Activated CD8-positive, alpha-beta memory T cell treated with anti-CD3 and anti-CD28 coated beads for 36 hours (primary cell): ENCODE measurements around the gene TNS4. TPM values are rescaled to one million over a fixed set of nuclear protein-coding genes. Genes with fewer than 3 reads are reported as not detected.

Source experiments
- CTCF ChIA-PET: fragments of 350-600 bp; sonication (Branson Sonifier 250); formaldehyde crosslinking; loops from one replicate; lab custom pipeline; 2021; ENCODE audit warnings: antibody characterized with exemption; lab: Charles Lee
- POLR2A ChIA-PET: fragments of 350-600 bp; sonication (Branson Sonifier 250); formaldehyde crosslinking; loops from one replicate; lab custom pipeline; 2021; ENCODE audit warnings: antibody characterized with exemption; lab: Charles Lee
- total RNA-seq, 2 experiments: library from RNA; stranded (reverse); gene quantifications; one replicate each; pipeline ENCODE4 v1.2.3, GENCODE V29; 2021

Gene TNS4
- total RNA-seq, 2 experiments from 2014 or later, result 4.7 to 5.1 TPM

DNA sequence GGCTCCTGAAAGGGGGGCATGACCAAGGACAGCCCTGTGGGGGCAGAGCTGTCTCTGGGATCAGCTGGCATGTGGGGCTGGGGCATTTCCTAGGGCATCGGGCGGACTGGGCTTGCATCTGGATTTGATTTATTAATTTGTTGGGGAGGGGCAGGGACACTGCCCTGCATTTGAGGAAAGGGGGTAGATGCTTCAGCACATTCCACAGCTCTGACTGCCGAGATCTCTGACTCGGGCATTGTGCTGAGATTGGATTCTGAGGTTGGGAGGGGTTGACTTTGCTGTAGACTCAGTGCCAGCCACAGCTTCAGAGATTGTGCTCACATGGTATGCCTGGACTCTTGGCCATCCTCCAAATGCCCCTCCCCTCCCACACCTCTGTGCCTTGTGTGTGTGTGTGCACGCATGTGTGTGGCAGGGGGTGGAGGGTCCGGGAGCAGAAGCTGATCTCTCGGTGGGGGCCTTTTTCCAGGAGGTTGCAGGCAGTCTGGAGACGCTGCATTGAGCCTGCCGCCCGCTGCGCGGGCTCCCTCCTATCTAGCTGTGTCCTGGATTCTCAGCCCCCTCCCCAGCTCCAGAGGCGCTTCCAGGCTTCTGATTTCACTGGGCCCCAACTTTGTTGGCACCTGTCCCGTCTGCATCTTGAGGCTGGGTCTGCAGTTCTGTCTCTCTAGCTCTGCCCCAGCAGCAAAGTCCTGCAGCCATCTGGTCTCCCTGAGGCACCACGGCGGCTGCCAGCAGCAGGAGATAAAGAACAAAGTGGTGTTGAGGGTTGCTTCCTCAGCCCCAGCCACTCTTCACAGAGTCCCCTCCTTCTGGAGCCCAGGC, 43.2 kb downstream of the TNS4 start:
- ChIA-PET POLR2A (no interaction called here), CTCF (interaction anchor here (0.6 kb wide), 1 partner anchor 175 kb away, joined by 4 read pairs; no protein-coding TSS in a partner anchor)

DNA sequence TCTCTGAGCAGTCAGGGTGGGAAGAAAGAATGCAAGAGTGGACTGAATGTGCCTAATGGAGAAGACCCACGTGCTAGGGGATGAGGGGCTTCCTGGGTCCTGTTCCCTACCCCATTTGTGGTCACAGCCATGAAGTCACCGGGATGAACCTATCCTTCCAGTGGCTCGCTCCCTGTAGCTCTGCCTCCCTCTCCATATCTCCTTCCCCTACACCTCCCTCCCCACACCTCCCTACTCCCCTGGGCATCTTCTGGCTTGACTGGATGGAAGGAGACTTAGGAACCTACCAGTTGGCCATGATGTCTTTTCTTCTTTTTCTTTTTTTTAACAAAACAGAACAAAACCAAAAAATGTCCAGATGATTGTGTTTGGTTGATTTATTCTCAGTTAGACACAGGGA, 44.1 kb downstream of the TNS4 start:
- POLR2A ChIA-PET, result no interaction called here
- CTCF ChIA-PET, result interaction anchor here (0.6 to 2.0 kb wide), 2 partner anchors 25 to 174 kb away, joined by 4 read pairs; no protein-coding TSS in a partner anchor

DNA sequence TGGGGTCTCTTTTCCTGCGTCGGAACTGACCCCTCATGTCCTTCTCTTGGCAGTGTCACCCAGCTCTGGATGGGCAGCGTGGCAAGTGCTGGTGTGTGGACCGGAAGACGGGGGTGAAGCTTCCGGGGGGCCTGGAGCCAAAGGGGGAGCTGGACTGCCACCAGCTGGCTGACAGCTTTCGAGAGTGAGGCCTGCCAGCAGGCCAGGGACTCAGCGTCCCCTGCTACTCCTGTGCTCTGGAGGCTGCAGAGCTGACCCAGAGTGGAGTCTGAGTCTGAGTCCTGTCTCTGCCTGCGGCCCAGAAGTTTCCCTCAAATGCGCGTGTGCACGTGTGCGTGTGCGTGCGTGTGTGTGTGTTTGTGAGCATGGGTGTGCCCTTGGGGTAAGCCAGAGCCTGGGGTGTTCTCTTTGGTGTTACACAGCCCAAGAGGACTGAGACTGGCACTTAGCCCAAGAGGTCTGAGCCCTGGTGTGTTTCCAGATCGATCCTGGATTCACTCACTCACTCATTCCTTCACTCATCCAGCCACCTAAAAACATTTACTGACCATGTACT, 44.9 kb downstream of the TNS4 start:
- POLR2A ChIA-PET, result no interaction called here
- CTCF ChIA-PET, result interaction anchor here (2.0 kb wide), 1 partner anchor 25 kb away, joined by 4 read pairs; no protein-coding TSS in a partner anchor

DNA sequence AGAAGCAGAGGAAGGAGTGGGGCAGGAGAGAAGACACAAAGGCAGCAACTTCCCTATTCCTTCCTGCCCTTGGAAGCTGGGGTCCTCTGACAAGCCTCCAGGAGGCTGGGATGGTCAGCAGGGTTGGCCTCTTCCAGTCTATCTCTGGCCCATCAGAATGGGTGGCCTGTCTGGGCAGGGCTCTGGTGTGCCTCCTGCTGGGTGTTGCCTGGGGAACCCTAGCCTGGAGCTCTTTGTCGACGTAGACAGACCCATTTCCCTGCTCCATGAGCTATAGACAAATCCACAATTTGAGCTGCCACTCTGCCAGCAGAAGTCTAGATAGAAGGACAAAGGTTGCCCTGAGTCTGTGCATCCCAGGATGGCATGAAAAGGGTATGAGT, 46.8 kb downstream of the TNS4 start:
- ChIA-PET POLR2A (no interaction called here), CTCF (no interaction called here)

DNA sequence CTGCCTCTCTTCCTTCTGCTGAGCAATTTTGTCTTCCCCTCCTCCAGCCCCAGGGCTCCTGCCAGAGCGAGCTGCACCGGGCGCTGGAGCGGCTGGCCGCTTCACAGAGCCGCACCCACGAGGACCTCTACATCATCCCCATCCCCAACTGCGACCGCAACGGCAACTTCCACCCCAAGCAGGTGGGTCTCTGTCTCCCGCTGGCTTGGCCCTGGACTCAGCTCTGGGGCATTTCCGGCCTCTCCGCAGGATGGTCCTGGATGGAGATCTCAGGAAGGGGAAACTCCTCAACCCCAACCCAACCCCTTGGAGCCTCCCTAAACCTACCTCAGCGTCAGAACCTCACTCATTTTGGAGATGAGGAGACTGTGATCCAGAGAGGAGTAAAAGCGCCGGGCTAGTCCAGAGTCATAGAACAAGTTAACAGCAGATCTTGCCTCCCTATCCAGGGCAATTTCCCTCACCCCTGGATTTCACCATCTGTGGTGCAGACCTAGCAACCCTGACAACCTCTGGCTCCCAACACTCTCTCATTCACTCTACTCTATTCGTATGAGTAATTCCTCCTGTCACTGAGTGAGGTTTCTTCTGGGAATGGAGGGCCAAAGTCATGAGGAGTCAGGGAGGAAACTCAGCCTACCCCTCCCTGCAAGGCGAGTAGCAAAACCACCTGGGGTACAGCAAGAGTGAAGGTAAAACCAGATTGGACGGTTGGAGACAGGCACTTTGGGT, 47.4 kb downstream of the TNS4 start:
- ChIA-PET POLR2A (no interaction called here), CTCF (interaction anchor here (0.6 kb wide), 1 partner anchor 353 kb away, joined by 3 read pairs; no protein-coding TSS in a partner anchor)

DNA sequence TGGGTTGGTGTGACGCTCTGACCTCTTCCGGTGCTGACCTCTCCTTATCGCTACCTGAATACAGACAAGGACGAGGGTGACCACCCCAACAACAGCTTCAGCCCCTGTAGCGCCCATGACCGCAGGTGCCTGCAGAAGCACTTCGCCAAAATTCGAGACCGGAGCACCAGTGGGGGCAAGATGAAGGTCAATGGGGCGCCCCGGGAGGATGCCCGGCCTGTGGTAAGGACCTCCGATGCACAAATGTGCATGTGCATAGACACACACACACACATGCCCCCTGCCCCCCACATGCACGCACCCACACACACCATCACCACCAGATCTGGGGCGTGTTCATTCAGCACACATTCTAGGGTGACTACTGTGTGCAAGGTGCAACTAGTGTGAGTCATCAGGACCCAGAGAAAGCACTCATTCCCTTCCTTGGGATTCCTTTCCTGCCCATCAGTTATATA, 48.5 kb downstream of the TNS4 start:
- POLR2A ChIA-PET, result no interaction called here
- CTCF ChIA-PET, result no interaction called here

DNA sequence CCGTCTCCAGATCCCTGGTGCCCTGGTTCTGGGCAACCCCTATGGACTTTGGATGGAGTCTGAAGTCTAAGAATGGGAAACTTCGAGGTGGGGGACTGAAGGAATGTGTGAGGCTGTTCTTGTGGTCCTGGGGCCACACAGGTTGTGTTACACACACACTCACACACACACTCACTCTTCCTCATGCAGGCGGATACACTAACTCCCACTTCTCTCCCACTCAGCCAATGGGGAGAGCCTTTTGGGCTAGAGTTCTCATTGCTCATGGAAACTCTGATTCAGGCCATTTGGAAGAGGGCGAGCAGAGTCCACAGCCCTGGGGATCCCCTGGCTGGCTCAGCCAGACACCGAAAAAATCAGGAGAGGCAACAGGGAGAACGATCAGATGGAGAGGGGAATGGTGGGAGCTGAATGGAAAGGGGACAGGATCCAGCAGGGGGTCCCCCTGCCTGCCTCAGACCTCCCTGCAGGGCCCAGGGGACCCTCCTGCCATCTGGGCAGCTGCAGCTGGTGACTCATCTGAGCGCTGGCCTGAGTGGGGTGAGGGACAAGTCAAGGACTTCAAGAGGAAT, 49.1 kb downstream of the TNS4 start:
- ChIA-PET CTCF (interaction anchor here (1.1 to 1.2 kb wide), 2 partner anchors 11 to 24 kb away, joined by 3 read pairs; no protein-coding TSS in a partner anchor), POLR2A (no interaction called here)

DNA sequence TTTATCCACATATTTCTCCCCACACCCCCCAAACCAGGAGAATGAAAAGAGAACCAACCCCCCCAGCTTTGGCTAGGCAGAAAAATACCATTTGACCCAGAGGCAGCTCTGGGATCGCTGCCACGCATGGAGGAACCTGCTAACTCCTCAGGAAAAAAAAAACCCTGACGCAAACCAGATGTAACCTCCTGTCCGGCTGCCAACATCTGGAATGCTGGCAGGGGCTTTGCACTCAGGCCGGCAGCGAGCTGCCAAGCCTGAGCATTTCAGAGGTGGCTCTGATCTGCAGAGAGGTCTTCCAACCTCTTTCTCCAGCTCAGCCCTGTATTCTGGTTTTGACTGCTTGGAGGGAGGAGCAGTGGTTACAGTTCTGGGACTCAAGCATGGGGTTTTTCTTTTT, 50.0 kb downstream of the TNS4 start:
- POLR2A ChIA-PET, result no interaction called here
- CTCF ChIA-PET, result interaction anchor here (0.8 to 1.2 kb wide), 5 partner anchors 10 to 93 kb away, joined by 3 to 4 read pairs (median 3); no protein-coding TSS in a partner anchor

DNA sequence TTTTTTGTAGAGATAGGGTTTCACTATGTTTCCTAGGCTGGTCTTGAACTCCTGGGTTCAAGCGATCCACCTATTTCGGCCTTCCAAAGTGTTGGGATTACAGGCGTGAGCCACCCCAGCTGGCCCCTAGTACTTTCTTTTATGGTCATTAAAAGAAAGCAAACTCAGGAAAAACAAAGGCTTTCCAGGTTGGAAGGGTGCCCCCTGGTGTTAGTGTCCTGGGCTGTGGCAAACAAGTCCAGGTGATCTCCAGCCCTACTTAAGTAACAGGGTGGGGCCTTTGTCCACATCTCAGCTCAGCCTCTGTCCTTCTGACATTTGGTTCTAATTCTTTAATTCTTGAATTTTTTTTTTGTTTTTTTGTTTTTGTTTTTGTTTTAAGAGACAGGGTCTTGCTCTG, 51.2 kb downstream of the TNS4 start:
- POLR2A ChIA-PET, result no interaction called here
- CTCF ChIA-PET, result interaction anchor here (0.7 to 1.8 kb wide), 5 partner anchors 18 to 155 kb away, joined by 3 to 5 read pairs (median 3); no protein-coding TSS in a partner anchor

DNA sequence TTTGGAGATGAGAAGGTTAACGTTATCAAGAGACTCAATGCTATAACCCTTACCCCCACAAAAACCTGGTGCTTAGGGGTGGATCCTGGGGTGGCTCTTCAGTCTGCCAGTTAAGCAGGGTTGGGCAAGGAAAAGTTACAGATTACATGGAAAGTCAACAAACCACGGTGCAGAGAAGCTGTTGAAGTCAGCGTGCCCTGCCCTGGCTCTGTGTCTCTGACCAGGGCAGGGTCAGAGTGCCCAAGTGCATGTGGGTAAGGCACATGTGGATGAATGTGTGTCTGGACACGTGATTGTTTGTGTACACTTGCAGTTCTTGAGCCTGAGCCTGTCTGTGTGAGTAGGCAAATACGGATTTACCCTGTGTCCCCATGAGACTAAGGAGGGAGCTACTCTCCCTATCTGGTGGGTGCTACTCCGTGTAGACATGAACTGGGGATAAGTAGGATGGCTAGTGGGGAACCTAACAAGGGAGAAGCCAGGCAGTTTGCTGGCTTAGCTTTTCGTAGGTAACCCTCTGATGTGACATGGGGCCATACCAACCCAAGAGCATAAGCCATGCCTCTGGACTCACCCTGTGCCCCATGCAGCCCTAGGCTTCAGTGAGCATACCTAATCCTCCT, 52.7 kb downstream of the TNS4 start:
- CTCF ChIA-PET, result interaction anchor here (1.3 to 2.8 kb wide), 5 partner anchors 27 to 111 kb away, joined by 3 to 8 read pairs (median 5); no protein-coding TSS in a partner anchor
- POLR2A ChIA-PET, result no interaction called here

DNA sequence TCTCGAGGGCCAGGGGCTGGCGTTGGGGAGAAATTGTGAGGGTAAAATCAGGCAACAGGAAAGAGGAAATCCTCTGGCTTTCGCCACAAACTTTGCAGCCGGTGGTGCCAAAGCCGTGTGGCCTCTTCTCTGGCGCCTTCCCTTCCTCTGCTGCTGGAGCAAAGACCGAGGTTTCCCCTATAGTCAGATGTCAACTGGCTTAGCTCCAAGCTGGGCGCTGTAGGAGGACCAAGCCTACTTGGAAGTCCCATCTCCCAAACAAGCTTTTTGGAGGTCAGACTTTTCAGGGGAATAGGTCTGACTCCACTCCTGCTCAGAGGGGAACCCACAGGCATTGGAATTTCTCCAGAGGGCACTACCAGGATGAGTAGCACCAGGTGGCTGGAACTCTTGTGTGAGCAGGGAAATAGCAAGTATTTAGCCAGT, 53.2 kb downstream of the TNS4 start:
- POLR2A ChIA-PET, result no interaction called here

DNA sequence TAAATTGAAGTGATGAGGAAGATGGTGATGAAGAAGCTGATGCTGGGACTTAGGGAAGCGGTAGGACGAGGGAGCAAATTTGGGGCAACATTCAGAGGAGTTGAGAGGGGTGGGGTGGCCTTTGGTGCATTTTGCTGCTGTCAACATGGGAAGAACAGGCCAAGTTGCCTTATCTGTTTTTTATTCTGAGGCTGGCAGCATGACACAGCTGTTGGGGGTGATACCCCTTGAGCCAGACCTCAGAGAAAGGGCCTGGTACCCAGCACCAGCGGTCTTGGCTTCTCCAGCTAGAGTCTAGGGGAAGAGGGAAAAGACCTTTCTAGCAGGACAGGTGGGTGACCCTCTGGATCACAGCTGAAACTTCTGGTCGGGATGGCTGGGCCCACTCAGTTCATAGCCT, 53.6 kb downstream of the TNS4 start:
- ChIA-PET CTCF (interaction anchor here (0.5 to 2.8 kb wide), 6 partner anchors 28 to 112 kb away, joined by 3 to 8 read pairs (median 3); no protein-coding TSS in a partner anchor), POLR2A (no interaction called here)

More for the DNA sequence above, 53.2 kb downstream of the TNS4 start:
- CTCF ChIA-PET, result interaction anchor here (0.5 to 2.8 kb wide), 5 partner anchors 28 to 112 kb away, joined by 3 to 8 read pairs (median 4); no protein-coding TSS in a partner anchor

DNA sequence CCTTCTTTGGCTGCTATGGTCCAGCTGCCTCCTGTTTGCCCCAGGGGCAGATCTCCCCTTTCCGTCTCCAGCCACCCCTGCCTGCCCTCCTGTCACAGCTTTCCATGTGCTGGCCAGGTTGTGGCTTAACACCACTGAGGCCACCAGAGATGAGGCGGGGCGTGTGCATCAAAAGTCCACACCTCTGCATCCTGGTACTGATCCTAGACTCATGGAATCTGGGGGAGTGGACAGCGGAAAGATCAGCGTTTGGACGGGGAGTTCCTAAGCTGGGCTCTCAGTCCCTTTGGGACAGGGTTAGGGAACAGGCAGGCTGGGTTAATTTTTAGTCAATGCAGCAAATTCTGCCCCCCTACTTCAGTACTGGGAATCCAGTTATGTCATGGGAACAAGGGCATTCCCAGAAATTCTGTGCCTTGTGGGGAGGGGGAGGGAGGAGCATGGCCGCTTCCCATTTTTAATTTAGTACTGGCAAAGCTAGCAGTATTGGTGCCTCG, 54.2 kb downstream of the TNS4 start:
- ChIA-PET CTCF (interaction anchor here (0.7 to 2.8 kb wide), 5 partner anchors 29 to 113 kb away, joined by 3 to 8 read pairs (median 5); no protein-coding TSS in a partner anchor), POLR2A (no interaction called here)

DNA sequence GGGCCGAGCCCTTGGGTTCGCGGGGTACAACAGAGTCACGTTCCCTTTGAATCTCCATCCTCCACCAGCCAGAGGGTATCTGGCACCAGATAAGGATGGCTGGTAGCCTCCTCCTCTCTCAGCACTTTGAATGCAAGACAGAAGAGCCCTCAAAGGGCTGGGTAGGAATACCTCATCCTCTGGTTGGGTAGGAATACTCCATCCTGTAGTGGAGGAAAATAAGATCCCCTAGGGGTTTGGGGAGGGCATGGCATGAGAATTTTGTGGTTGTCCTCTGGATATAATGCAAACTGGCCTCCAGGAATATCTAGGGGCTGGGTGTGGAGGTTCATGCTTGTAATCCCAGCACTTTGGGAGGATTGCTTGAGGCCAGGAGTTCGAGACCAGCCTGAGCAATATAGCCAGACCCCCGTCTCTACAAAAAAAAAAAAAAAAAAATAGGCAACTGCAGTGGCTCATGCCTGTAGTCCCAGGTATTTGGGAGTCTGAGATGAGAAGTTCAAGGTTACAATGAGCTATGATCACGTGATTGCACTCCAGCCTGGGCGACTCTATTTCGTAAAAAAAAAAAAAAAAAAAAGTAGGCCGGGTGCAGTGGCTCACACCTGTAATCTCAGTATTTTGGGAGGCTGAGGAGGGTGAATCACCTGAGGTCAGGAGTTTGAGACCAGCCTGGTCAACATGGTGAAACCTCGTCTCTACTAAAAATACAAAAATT, 55.5 kb downstream of the TNS4 start:
- ChIA-PET CTCF (interaction anchor here (0.7 to 2.9 kb wide), 3 partner anchors 87 to 1888 kb away, joined by 4 to 33 read pairs (median 6); no protein-coding TSS in a partner anchor), POLR2A (interaction anchor here (1.2 kb wide), 1 partner anchor 97 kb away, joined by 3 read pairs; no protein-coding TSS in a partner anchor)

DNA sequence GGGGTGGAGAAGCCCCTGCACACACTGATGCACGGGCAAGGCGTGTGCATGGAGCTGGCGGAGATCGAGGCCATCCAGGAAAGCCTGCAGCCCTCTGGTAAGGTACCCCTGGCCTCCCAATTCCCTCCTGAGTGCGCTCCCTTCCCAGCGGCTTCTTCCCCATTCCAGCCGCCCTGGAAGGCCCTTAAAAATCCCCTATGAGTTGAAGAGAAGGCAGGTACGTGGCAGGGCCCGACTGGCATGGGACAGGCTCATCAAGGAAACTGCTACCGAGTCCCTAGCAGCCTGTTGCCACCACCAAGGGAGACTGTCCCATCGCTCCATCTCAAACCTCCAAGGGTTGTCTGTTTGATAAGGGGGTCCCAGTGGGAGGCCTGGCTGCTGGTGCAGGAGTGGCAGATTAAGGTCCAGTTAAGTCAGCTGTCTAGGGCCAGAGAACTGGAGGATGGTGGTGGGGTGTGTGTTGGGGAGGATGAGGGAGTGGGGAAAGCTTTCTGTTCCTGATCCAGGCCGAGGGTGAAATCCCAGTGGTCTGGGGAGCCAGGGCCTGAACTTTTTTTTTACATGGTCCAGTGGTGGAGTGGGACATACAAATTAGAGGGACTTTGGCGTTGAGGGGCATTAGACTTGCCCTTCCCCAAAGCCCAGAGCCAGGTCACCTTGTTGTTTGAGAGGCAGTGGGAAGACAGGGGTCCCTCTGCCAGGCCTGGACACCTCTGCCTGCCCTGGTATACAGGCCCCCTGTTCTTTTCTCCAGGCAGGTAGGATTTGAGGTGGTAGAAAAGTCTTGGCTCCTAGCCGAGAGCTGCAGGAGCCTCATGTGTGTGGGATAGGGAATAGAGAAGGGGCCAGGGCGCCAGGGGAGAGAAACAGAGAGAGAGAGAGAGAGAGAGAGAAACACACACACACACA, 57.2 kb downstream of the TNS4 start:
- ChIA-PET CTCF (interaction anchor here (0.6 to 2.9 kb wide), 14 partner anchors 16 to 196 kb away, joined by 3 to 33 read pairs (median 4); no protein-coding TSS in a partner anchor), POLR2A (interaction anchor here (1.2 kb wide), 1 partner anchor 99 kb away, joined by 3 read pairs; no protein-coding TSS in a partner anchor)
